ENCODE measurements around the gene METAP1D. TPM values are rescaled to one million over a fixed set of nuclear protein-coding genes. Genes with fewer than 3 reads are reported as not detected.
A peak's percentile ranks its signal among the peaks of the same experiment; 100 is the strongest.
"Not testable (repeated sequence)": the region's sequence is repeated elsewhere in the genome, so short reads cannot be mapped to it uniquely, and the experiment has no call there.

METAP1D gene
- total RNA-seq, 2 experiments from 2014 or later = 4.9 to 5.5 TPM

GRCh38 chr2:172060118-172060517, 60.4 kb downstream of the METAP1D start:
- H3K4me1 Mint-ChIP-seq; H3K9me3 Mint-ChIP-seq; POLR2A ChIA-PET; H3K4me3 Mint-ChIP-seq; H3K36me3 Mint-ChIP-seq (ENCODE audit: low read depth); H3K27ac Mint-ChIP-seq; DNase-seq; H3K27me3 Mint-ChIP-seq: not testable (repeated sequence)
- CTCF ChIA-PET = interaction anchor here (0.6 kb wide), 1 partner anchor 1134 kb away, joined by 4 read pairs; no protein-coding TSS in a partner anchor

- Mint-ChIP-seq H3K9me3 (no peaks in the 10 kb centered on the region), H3K36me3 (ENCODE audit: low read depth) (peaks cover 1% of the 10 kb centered on the region), H3K4me1 (peaks cover 7% of the 10 kb centered on the region), H3K27me3 (no peaks in the 10 kb centered on the region), H3K4me3 (no peak overlapping the region), H3K27ac (no peak overlapping the region)
- POLR2A ChIA-PET = no interaction called here
- CTCF ChIA-PET = interaction anchor here (0.6 to 1.0 kb wide), 3 partner anchors 10 to 1890 kb away, joined by 3 read pairs; no protein-coding TSS in a partner anchor
- no peak for DNase-seq
Measured at GRCh38 chr2:172062402-172063004, 62.8 kb downstream of the METAP1D start.

GRCh38 chr2:172063446-172063845, 63.7 kb downstream of the METAP1D start:
- Mint-ChIP-seq H3K9me3 (no peaks in the 10 kb centered on the region), H3K4me1 (peaks cover 7% of the 10 kb centered on the region), H3K36me3 (ENCODE audit: low read depth) (peaks cover 3% of the 10 kb centered on the region), H3K27ac (no peak overlapping the region), H3K27me3 (no peaks in the 10 kb centered on the region), H3K4me3 (no peak overlapping the region)
- CTCF ChIA-PET = interaction anchor here (1.0 kb wide), 1 partner anchor 171 kb away, joined by 3 read pairs; no protein-coding TSS in a partner anchor
- POLR2A ChIA-PET = no interaction called here
- DNase-seq = no peak

DNA sequence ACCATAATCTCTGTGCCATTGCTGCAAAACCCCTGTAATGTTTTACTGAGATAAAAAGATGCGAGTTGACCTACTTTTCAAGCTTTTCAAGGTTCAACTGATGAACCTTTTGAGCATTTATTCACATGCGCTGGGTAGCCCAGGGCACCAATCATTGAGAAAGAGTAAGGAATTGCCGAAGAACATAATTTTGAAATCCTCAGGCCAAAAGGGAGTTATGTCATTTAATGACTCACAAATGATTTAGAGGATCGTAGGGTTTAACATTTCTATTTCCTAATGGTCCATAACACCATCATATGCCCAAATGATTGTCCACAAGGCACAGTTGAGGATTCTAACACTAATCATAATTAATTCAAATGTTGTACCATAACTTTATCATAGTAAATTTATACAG, 65.4 kb downstream of the METAP1D start:
- no peak overlapping the region for H3K4me3 Mint-ChIP-seq
- peaks cover 7% of the 10 kb centered on the region for H3K4me1 Mint-ChIP-seq
- POLR2A ChIA-PET = no interaction called here
- H3K27ac Mint-ChIP-seq = no peak overlapping the region
- CTCF ChIA-PET = no interaction called here
- no peaks in the 10 kb centered on the region for H3K27me3 Mint-ChIP-seq
- H3K36me3 Mint-ChIP-seq (ENCODE audit: low read depth) = peaks cover 3% of the 10 kb centered on the region
- H3K9me3 Mint-ChIP-seq = no peaks in the 10 kb centered on the region
- DNase-seq = no peak

DNA sequence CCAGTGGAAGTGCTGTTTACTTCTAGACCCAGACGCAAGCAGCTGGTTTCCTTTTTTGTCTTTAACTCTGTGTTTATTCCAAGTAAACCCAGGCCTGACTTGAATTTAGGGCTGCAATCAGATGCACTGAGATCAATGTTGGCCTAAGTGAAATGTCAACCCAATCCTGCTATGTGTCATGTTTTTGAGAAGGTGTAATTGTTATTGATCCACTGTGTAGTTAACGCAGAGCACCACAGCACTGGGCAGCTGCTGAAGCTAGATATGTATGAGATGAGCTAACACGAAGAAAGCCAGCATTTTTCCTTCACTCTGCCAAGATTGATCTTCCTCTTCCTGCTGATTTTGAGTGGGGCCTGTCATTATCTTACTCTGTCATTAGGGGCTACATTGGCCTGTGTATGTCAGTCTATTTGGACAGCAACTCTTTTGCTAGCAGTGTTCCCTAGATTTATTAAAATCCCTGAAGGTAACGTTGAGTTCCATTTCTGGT, 66.7 kb downstream of the METAP1D start:
- Mint-ChIP-seq H3K36me3 (ENCODE audit: low read depth) (peaks cover 3% of the 10 kb centered on the region), H3K4me3 (no peak overlapping the region), H3K9me3 (no peaks in the 10 kb centered on the region), H3K27ac (no peak overlapping the region), H3K27me3 (peaks cover 2% of the 10 kb centered on the region), H3K4me1 (peaks cover 3% of the 10 kb centered on the region)
- DNase-seq = no peak
- CTCF ChIA-PET = no interaction called here
- POLR2A ChIA-PET = no interaction called here

GRCh38 chr2:172067905-172068304, 68.2 kb downstream of the METAP1D start:
- H3K4me3 Mint-ChIP-seq; H3K27me3 Mint-ChIP-seq; H3K9me3 Mint-ChIP-seq; DNase-seq; H3K27ac Mint-ChIP-seq; H3K36me3 Mint-ChIP-seq (ENCODE audit: low read depth); POLR2A ChIA-PET; H3K4me1 Mint-ChIP-seq: not testable (repeated sequence)
- CTCF ChIA-PET = interaction anchor here (1.0 kb wide), 1 partner anchor 11 kb away, joined by 3 read pairs; no protein-coding TSS in a partner anchor

DNA sequence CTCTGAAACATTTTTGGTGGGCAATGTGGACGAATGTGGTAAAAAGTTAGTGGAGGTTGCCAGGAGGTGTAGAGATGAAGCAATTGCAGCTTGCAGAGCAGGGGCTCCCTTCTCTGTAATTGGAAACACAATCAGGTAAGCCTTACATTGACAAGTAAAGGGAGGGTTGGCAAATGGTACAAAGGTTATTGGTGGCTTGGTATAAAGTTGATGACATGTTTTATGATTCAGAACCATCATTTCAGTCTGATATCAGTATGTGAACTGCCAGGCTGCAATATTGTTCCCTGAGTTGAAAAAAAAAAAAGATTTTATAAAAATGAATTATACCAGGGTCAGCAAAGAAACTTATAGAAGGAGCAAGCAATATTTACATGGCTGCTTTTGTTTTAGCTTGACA, 71.2 kb downstream of the METAP1D start:
- Mint-ChIP-seq H3K27me3 (peaks cover 10% of the 10 kb centered on the region), H3K4me1 (peaks cover 3% of the 10 kb centered on the region), H3K9me3 (no peaks in the 10 kb centered on the region), H3K4me3 (no peak overlapping the region), H3K36me3 (ENCODE audit: low read depth) (peaks cover 1% of the 10 kb centered on the region), H3K27ac (no peak overlapping the region)
- no peak for DNase-seq
- ChIA-PET POLR2A (no interaction called here), CTCF (no interaction called here)

DNA sequence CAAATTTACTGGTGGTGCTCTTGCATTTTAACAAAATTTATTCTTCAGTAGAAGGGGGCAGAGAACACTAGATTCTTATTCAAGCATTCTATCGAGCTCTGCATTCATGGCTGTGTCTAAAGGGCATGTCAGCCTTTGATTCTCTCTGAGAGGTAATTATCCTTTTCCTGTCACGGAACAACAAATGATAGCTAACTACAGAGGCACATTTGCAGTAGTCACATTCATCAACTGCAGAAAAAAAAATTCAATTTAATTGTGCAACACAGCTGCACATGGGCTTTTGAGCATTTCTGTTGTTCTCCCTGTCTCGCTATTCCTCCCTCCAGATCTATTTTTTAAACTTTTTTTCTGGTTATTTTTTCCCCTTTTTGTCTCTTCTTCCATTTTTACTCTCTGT, 72.5 kb downstream of the METAP1D start:
- Mint-ChIP-seq H3K27me3 (peaks cover 18% of the 10 kb centered on the region), H3K9me3 (no peaks in the 10 kb centered on the region), H3K4me1 (no peaks in the 10 kb centered on the region), H3K4me3 (no peak overlapping the region), H3K27ac (no peak overlapping the region), H3K36me3 (ENCODE audit: low read depth) (peaks cover 1% of the 10 kb centered on the region)
- DNase-seq = no peak
- CTCF ChIA-PET = interaction anchor here (0.7 to 0.9 kb wide), 2 partner anchors 10 to 213 kb away, joined by 3 read pairs; no protein-coding TSS in a partner anchor
- POLR2A ChIA-PET = no interaction called here

DNA sequence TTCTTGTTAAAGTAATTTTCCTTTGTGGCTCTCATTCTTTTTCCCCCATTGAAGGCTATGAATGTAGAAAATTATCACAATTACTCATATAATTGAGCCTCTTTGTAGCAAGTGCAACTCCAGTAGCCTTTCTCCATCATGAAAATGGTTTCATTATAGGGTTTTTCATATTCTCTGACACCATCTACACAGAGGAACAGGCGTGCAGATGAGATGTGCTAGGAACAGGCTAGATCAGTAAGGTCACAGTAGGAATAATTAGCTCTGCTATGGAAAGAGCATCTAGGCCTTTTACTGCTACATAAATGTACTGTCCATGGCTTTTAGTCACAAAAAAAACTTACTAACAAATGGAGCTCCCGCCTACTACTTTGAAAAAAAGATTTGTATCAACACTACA, 73.0 kb downstream of the METAP1D start:
- Mint-ChIP-seq H3K9me3 (no peaks in the 10 kb centered on the region), H3K4me3 (no peak overlapping the region), H3K4me1 (no peaks in the 10 kb centered on the region), H3K27ac (no peak overlapping the region), H3K36me3 (ENCODE audit: low read depth) (no peaks in the 10 kb centered on the region), H3K27me3 (peaks cover 18% of the 10 kb centered on the region)
- DNase-seq = no peak
- ChIA-PET CTCF (interaction anchor here (0.7 to 0.9 kb wide), 3 partner anchors 11 to 213 kb away, joined by 3 read pairs; no protein-coding TSS in a partner anchor), POLR2A (no interaction called here)

DNA sequence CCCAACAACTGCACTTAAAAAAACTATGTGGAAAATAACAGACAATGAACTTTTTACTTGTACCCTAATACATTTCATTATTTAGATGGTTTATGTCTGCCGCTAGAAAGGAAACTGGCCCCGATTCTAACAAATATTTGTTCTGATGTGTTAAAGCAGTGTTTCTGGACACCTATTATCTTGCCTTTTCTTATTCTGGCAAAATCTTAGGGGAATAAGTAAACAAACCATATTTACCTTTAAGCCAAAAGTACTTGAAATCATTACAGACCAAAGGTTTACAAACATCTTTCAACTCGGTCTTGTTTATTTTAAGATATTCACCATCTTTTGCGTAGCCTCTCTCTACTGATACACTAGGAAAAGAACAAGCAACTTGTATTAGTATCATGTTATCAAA, 73.8 kb downstream of the METAP1D start:
- Mint-ChIP-seq H3K27ac (no peak overlapping the region), H3K27me3 (peaks cover 24% of the 10 kb centered on the region), H3K9me3 (no peaks in the 10 kb centered on the region), H3K4me1 (no peaks in the 10 kb centered on the region), H3K4me3 (no peak overlapping the region), H3K36me3 (ENCODE audit: low read depth) (no peaks in the 10 kb centered on the region)
- ChIA-PET CTCF (interaction anchor here (0.9 kb wide), 1 partner anchor 13 kb away, joined by 3 read pairs; no protein-coding TSS in a partner anchor), POLR2A (no interaction called here)
- DNase-seq = no peak

DNA sequence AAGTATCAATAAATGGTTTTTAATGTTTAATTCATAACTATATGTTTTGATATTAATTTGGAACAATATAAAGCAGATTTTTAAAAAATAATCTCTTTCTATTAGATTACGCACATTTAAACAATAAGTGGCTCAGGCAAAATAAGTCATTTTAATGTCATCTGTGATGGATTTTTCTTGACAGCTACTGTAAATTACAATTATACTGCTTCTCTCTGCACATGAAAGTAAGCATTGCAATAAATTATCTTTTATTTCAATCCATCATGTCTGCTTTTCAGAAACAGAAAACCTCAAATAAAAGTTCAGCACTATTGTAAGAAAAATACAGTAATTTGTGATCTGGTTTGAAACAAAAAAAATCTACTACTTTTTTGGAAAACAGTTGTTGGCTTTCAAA, 74.5 kb downstream of the METAP1D start:
- no peaks in the 10 kb centered on the region for H3K36me3 Mint-ChIP-seq (ENCODE audit: low read depth)
- ChIA-PET CTCF (no interaction called here), POLR2A (no interaction called here)
- DNase-seq = no peak
- H3K4me3 Mint-ChIP-seq = no peak overlapping the region
- no peak overlapping the region for H3K27ac Mint-ChIP-seq
- no peaks in the 10 kb centered on the region for H3K9me3 Mint-ChIP-seq
- no peaks in the 10 kb centered on the region for H3K4me1 Mint-ChIP-seq
- peaks cover 31% of the 10 kb centered on the region for H3K27me3 Mint-ChIP-seq

DNA sequence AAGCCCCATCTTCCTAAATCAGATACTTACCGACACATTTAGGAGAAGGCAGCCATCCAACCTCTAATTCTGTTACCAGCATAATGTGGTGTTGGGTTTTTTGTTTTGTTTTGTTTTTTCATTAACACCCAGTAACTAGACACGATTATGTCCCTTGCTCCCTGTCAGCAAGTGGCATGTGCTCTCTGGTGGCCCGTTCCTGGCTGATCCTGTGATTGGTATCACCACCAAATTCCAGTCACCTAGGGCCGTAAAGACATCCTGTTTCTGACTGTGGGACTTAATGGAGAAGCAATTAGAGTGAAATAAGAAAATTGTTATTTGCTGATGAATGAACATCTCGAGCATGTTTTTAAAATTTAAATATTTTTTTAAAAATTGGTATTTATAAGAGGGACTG, 79.7 kb downstream of the METAP1D start:
- peaks cover 70% of the 10 kb centered on the region for H3K27me3 Mint-ChIP-seq
- peaks cover 8% of the 10 kb centered on the region for H3K36me3 Mint-ChIP-seq (ENCODE audit: low read depth)

GRCh38 chr2:172079838-172080640, 80.3 kb downstream of the METAP1D start:
- H3K4me3 Mint-ChIP-seq = peak overlapping the region; percentile 24
- H3K9me3 Mint-ChIP-seq = no peaks in the 10 kb centered on the region
- CTCF ChIA-PET = no interaction called here
- no peak for DNase-seq
- H3K27me3 Mint-ChIP-seq = peaks cover 76% of the 10 kb centered on the region
- peaks cover 33% of the 10 kb centered on the region for H3K4me1 Mint-ChIP-seq
- peaks cover 8% of the 10 kb centered on the region for H3K36me3 Mint-ChIP-seq (ENCODE audit: low read depth)
- POLR2A ChIA-PET = no interaction called here
- H3K27ac Mint-ChIP-seq = peak overlapping the region; percentile 65

More for the DNA sequence above, 79.7 kb downstream of the METAP1D start:
- Mint-ChIP-seq H3K9me3 (no peaks in the 10 kb centered on the region), H3K4me3 (no peak overlapping the region), H3K4me1 (peaks cover 27% of the 10 kb centered on the region), H3K27ac (no peak overlapping the region)
- POLR2A ChIA-PET = no interaction called here
- CTCF ChIA-PET = no interaction called here
- DNase-seq = no peak
